Tibial artery (tissue), 4 donors: ENCODE data around the gene LRPAP1.

Experiments
- DNase-seq, 2 donors: peaks; one replicate each; pipeline ENCODE4 v3.0.0-alpha.2; 2019
- H3K27ac ChIP-seq, 2 donors: fragments of 200-600 bp; sonication (generic) in 1 of 2; 1 replicate in 1 of 2; 2 replicates in 1 of 2; pipeline ENCODE4 v1.5.1; 2018 to 2019; ENCODE audit warnings: mild to moderate bottlenecking in 1 of 2
- H3K27me3 ChIP-seq, 2 donors: fragments of 200-600 bp; sonication (generic) in 1 of 2; one replicate each; pipeline versions ENCODE4 v1.5.1 to v1.6.0; 2016 to 2019
- H3K36me3 ChIP-seq, 3 donors: fragments of 200-600 bp; sonication (generic) in 2 of 3; one replicate each; pipeline ENCODE4 v1.5.1; 2016 to 2019; ENCODE audit warnings: mild to moderate bottlenecking in 2 of 3
- H3K4me1 ChIP-seq, 4 donors: fragments of 200-600 bp; sonication (generic) in 2 of 4; 1 replicate in 3 of 4; 2 replicates in 1 of 4; pipeline ENCODE4 v1.5.1; 2016 to 2019
- H3K4me3 ChIP-seq, 2 donors: fragments of 200-600 bp; sonication (generic) in 1 of 2; 1 replicate in 1 of 2; 2 replicates in 1 of 2; pipeline ENCODE4 v1.5.1; 2018 to 2019; ENCODE audit warnings: mild to moderate bottlenecking in 2 of 2
- H3K9me3 ChIP-seq, 3 donors: fragments of 200-600 bp; sonication (generic) in 1 of 3; one replicate each; pipeline ENCODE4 v1.5.1; 2016 to 2019
- intact Hi-C: fragments of 100-400 bp; cut with DNase I; formaldehyde crosslinking; loops from one replicate; pipeline ENCODE4 v1.15.0; 2023; ENCODE audit warnings: low total_unique reads
- TF ChIP-seq, protein P1 (sequence below), 2 experiments: fragments of 200-600 bp in 1 of 2; fragments of 450-650 bp in 1 of 2; IDR thresholded peaks; one replicate each; pipeline ENCODE4 v1.5.1; 2017 to 2019; ENCODE audit warnings: antibody characterized with exemption in 2 of 2, mild to moderate bottlenecking in 1 of 2, moderate library complexity in 1 of 2

LRPAP1 gene

DNA sequence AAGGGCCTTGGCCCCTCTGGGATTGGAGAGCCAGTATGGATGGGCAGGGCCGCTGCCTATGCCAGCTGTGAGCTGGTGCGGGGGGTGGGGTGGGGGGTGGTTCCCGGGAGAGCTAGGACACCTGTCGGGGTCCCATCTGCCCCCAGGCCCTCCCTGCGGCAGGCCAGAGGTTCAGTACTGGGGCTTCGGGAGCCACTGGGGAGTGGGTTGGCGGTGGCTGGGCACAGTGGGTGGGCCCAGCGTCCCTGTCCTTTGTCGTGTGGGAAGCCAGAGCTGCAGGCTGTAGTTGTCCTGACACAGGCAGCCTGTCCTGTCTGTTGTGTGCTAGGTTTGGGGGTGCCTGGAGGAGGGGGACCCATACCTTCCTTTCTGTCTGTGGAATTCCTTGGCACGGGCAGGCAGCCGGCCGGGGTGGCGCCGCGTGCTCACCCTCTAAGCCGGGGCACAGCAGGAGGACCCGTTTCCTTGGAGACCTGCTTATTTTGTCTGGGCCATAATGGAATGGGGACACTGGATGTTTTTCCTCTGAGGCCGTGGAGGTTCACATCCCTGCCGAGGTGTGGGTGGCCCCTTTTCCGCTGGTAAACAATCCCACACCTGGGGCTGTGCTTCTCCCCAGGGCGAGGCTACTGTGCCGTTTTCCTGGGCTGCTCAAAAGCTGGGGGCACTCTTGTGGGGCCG is 54.3 kb downstream of the LRPAP1 start:
- Histone ChIP-seq H3K36me3 (no peaks in the 10 kb centered on the region), H3K27ac (no peak overlapping the region), H3K9me3 (no peaks in the 10 kb centered on the region), H3K27me3 (peaks cover 0 to 5% of the 10 kb centered on the region in 2 donors), H3K4me3 (no peak overlapping the region), H3K4me1 (peaks cover 0 to 21% (median 5%) of the 10 kb centered on the region in 4 donors)
- DNase-seq = no peak
- intact Hi-C loops = no loop called here
- TF ChIP-seq, protein P1, sequence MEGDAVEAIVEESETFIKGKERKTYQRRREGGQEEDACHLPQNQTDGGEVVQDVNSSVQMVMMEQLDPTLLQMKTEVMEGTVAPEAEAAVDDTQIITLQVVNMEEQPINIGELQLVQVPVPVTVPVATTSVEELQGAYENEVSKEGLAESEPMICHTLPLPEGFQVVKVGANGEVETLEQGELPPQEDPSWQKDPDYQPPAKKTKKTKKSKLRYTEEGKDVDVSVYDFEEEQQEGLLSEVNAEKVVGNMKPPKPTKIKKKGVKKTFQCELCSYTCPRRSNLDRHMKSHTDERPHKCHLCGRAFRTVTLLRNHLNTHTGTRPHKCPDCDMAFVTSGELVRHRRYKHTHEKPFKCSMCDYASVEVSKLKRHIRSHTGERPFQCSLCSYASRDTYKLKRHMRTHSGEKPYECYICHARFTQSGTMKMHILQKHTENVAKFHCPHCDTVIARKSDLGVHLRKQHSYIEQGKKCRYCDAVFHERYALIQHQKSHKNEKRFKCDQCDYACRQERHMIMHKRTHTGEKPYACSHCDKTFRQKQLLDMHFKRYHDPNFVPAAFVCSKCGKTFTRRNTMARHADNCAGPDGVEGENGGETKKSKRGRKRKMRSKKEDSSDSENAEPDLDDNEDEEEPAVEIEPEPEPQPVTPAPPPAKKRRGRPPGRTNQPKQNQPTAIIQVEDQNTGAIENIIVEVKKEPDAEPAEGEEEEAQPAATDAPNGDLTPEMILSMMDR (IDR thresholded peaks at IDR 0.05) = no peak

- no peak for DNase-seq
- intact Hi-C loops = no loop called here
- Histone ChIP-seq H3K27ac (no peak overlapping the region), H3K9me3 (no peaks in the 10 kb centered on the region), H3K27me3 (peaks cover 0 to 6% of the 10 kb centered on the region in 2 donors), H3K36me3 (no peaks in the 10 kb centered on the region), H3K4me1 (peaks cover 0 to 13% (median 5%) of the 10 kb centered on the region in 4 donors), H3K4me3 (no peak overlapping the region)
- TF ChIP-seq, protein P1 (IDR thresholded peaks at IDR 0.05) = no peak
Measured at GRCh38 chr4:3476936-3477749, 55.1 kb downstream of the LRPAP1 start.

- TF ChIP-seq, protein P1 (IDR thresholded peaks at IDR 0.05) = no peak
- H3K27me3 ChIP-seq = peaks cover 0 to 6% of the 10 kb centered on the region in 2 donors
- intact Hi-C loops = no loop called here
- H3K36me3 ChIP-seq = no peaks in the 10 kb centered on the region
- DNase-seq = no peak
- no peaks in the 10 kb centered on the region for H3K9me3 ChIP-seq
- H3K4me3 ChIP-seq = no peak overlapping the region
- H3K27ac ChIP-seq = no peak overlapping the region
- H3K4me1 ChIP-seq = peaks cover 0 to 12% (median 5%) of the 10 kb centered on the region in 4 donors
Measured at GRCh38 chr4:3476341-3476747, 55.9 kb downstream of the LRPAP1 start.

GRCh38 chr4:3475713-3476260 is 56.4 kb downstream of the LRPAP1 start:
- TF ChIP-seq, protein P1 (IDR thresholded peaks at IDR 0.05) = no peak
- Histone ChIP-seq H3K27me3 (peaks cover 0 to 6% of the 10 kb centered on the region in 2 donors), H3K4me1 (peaks cover 0 to 7% (median 3%) of the 10 kb centered on the region in 4 donors), H3K27ac (no peak overlapping the region), H3K9me3 (no peaks in the 10 kb centered on the region), H3K4me3 (no peak overlapping the region), H3K36me3 (no peaks in the 10 kb centered on the region)
- DNase-seq = no peak
- intact Hi-C loops = no loop called here

GRCh38 chr4:3475041-3475712 is 57.0 kb downstream of the LRPAP1 start:
- DNase-seq = peak in 1 of 2 donors; percentile 57
- Histone ChIP-seq H3K4me3 (no peak overlapping the region), H3K27ac (no peak overlapping the region), H3K27me3 (peaks cover 0 to 6% of the 10 kb centered on the region in 2 donors), H3K9me3 (no peaks in the 10 kb centered on the region), H3K36me3 (no peaks in the 10 kb centered on the region), H3K4me1 (peaks cover 0 to under 1% (median under 1%) of the 10 kb centered on the region in 4 donors)
- intact Hi-C loops = no loop called here
- TF ChIP-seq, protein P1 (IDR thresholded peaks at IDR 0.05) = no peak
